PC-9 (cell line): ENCODE measurements around the gene JAK1. TPM values are rescaled to one million over a fixed set of nuclear protein-coding genes. Genes with fewer than 3 reads are reported as not detected.

Source experiments
- BruUV-seq: library from RNA; stranded (reverse); fragments of 400-500 nt; replicated peaks from 2 replicates; lab custom pipeline; 2021; lab: Mats Ljungman, UMichigan
- CTCF ChIA-PET: fragments of 300-600 bp; sonication (Branson Sonifier 250); formaldehyde crosslinking; loops from one replicate; lab custom pipeline; 2022; ENCODE audit warnings: antibody characterized with exemption; lab: Charles Lee
- POLR2A ChIA-PET: fragments of 300-600 bp; sonication (Branson Sonifier 250); formaldehyde crosslinking; loops from one replicate; lab custom pipeline; 2022; ENCODE audit warnings: antibody characterized with exemption; ENCODE audit not compliant: unreplicated experiment; lab: Charles Lee
- DNase-seq, 2 experiments: peaks; one replicate each; pipeline versions ENCODE4 v3.0.0 to v3.0.0-alpha.2; 2015 to 2022; ENCODE audit warnings: mixed read lengths in 1 of 2
- H2AFZ ChIP-seq: fragments of 200-600 bp; sonication (generic); 2 replicates; pipeline ENCODE4 v1.8.1; 2017; ENCODE audit warnings: antibody characterized with exemption
- H3F3A ChIP-seq: fragments of 200-600 bp; sonication (generic); 2 replicates; pipeline ENCODE4 v1.8.1; 2017; ENCODE audit warnings: antibody characterized with exemption, mild to moderate bottlenecking, low read depth; ENCODE audit not compliant: insufficient read depth
- H3K27ac ChIP-seq: fragments of 200-600 bp; sonication (generic); 2 replicates; pipeline ENCODE4 v1.6.1; 2016; ENCODE audit warnings: mixed run types
- H3K27me3 ChIP-seq: fragments of 200-600 bp; sonication (generic); 2 replicates; pipeline ENCODE4 v1.6.1; 2016; ENCODE audit warnings: low read depth, mixed run types; ENCODE audit not compliant: insufficient read depth
- H3K36me3 ChIP-seq: fragments of 200-600 bp; sonication (generic); 2 replicates; pipeline ENCODE4 v1.6.1; 2016; ENCODE audit warnings: low read depth, mixed run types
- H3K4me1 ChIP-seq: fragments of 200-600 bp; sonication (generic); replicated peaks from 2 replicates; pipeline ENCODE4 v1.6.1; 2016; ENCODE audit warnings: mixed run types; ENCODE audit not compliant: insufficient read depth
- H3K4me2 ChIP-seq: fragments of 200-600 bp; sonication (generic); 2 replicates; pipeline ENCODE4 v1.6.1; 2017; ENCODE audit warnings: mixed run types
- H3K4me3 ChIP-seq: fragments of 200-600 bp; sonication (generic); 2 replicates; pipeline ENCODE4 v1.6.1; 2016; ENCODE audit warnings: mixed run types
- H3K79me2 ChIP-seq: fragments of 200-600 bp; sonication (generic); 2 replicates; pipeline ENCODE4 v1.6.1; 2017; ENCODE audit warnings: low read depth, mixed run types
- H3K9me2 ChIP-seq: fragments of 200-600 bp; sonication (generic); 2 replicates; pipeline ENCODE4 v1.8.1; 2017; ENCODE audit warnings: mild to moderate bottlenecking; ENCODE audit not compliant: insufficient read depth
- H3K9me3 ChIP-seq: fragments of 200-600 bp; sonication (generic); 2 replicates; pipeline ENCODE4 v1.8.1; 2016; ENCODE audit warnings: low read depth; ENCODE audit not compliant: insufficient read depth
- H4K20me1 ChIP-seq: fragments of 200-600 bp; sonication (generic); 2 replicates; pipeline ENCODE4 v1.8.1; 2017; ENCODE audit not compliant: insufficient read depth
- EZH2 ChIP-seq: fragments of 200-600 bp; sonication (generic); IDR thresholded peaks from 2 replicates; pipeline ENCODE4 v1.8.0; 2017; ENCODE audit warnings: antibody characterized with exemption, low read depth
- intact Hi-C: fragments of 100-400 bp; cut with micrococcal nuclease; formaldehyde crosslinking; loops from one replicate; pipeline ENCODE4 v1.10.0; 2022; ENCODE audit not compliant: unreplicated experiment
- total RNA-seq: library from RNA; stranded (reverse); gene quantifications from 2 replicates; pipeline ENCODE4 v1.2.3, GENCODE V29; 2021
- TF ChIP-seq, protein P1 (sequence below): fragments of 200-600 bp; sonication (generic); conservative IDR thresholded peaks from 2 replicates; pipeline ENCODE4 v1.6.1; 2017; ENCODE audit warnings: mixed run types, antibody characterized with exemption, mild to moderate bottlenecking, moderate library complexity

Gene JAK1
- total RNA-seq, 1 experiment from 2014 or later = 88.5 TPM

DNA sequence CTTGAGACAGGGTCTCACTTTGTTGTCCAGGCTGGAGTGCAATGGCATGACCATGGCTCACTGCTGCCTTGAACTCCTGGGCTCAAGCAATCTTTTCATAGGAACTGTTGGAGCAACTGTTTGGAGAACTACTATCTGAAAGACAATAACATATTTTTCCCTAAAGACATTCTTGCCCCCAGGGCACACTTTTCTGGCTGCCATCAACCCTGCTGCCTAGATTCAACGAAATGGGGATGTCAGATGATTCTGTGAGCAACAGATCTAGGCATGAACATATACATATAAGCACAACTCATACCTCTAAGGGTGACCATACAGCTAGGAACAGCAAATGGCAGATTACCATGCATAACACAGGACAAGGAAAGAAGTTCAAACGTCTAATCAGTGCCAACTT is 27.4 kb downstream of the JAK1 start:
- DNase-seq = no peak
- Histone ChIP-seq H3K9me2 (no peaks in the 10 kb centered on the region), H3K27ac (no peak overlapping the region), H3K4me2 (no peak overlapping the region), H4K20me1 (no peaks in the 10 kb centered on the region), H3K4me1 (peaks cover 10% of the 10 kb centered on the region), H3K9me3 (no peaks in the 10 kb centered on the region), H3K79me2 (peaks cover 74% of the 10 kb centered on the region), H3K27me3 (no peaks in the 10 kb centered on the region), H3F3A (0 out of 2 replicates have a peak, but pooled peaks cover 2% of the 10 kb centered on the region), H3K36me3 (no peaks in the 10 kb centered on the region), H2AFZ (no peak overlapping the region), H3K4me3 (no peak overlapping the region)
- no TSS peak for BruUV-seq
- CTCF ChIA-PET = no interaction called here
- POLR2A ChIA-PET = no interaction called here
- intact Hi-C loops = no loop called here
- TF ChIP-seq, protein P1, sequence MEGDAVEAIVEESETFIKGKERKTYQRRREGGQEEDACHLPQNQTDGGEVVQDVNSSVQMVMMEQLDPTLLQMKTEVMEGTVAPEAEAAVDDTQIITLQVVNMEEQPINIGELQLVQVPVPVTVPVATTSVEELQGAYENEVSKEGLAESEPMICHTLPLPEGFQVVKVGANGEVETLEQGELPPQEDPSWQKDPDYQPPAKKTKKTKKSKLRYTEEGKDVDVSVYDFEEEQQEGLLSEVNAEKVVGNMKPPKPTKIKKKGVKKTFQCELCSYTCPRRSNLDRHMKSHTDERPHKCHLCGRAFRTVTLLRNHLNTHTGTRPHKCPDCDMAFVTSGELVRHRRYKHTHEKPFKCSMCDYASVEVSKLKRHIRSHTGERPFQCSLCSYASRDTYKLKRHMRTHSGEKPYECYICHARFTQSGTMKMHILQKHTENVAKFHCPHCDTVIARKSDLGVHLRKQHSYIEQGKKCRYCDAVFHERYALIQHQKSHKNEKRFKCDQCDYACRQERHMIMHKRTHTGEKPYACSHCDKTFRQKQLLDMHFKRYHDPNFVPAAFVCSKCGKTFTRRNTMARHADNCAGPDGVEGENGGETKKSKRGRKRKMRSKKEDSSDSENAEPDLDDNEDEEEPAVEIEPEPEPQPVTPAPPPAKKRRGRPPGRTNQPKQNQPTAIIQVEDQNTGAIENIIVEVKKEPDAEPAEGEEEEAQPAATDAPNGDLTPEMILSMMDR = no peak
- TF ChIP-seq EZH2 = no peak

DNA sequence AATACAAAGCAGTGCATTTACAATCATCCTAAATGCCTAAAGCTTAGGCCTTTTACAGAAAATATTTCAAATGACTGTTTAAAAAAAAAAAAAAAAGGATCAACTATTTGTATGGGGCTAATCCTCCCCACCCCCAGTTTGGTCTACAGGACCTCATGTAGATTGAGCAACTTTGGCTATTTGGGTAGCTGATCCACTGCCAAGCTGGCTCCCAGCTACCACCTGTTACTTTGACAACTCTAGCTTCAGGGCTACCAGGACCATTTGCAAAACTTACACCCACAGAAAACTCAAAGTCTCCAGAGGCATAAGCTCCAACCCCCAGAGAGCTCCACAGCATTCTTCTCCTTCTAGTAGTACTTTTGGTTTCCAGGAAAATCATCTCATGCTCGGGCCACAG is 29.4 kb downstream of the JAK1 start:
- Histone ChIP-seq H3K4me3 (no peak overlapping the region), H2AFZ (no peak overlapping the region), H3K4me2 (no peak overlapping the region), H3K27me3 (no peaks in the 10 kb centered on the region), H4K20me1 (no peaks in the 10 kb centered on the region; the same call in 1 of the 2 replicates), H3K4me1 (peaks cover 15% of the 10 kb centered on the region), H3K36me3 (no peaks in the 10 kb centered on the region), H3F3A (0 out of 2 replicates have a peak, but pooled peaks cover 6% of the 10 kb centered on the region), H3K27ac (no peak overlapping the region), H3K9me3 (no peaks in the 10 kb centered on the region), H3K79me2 (peaks cover 72% of the 10 kb centered on the region), H3K9me2 (no peaks in the 10 kb centered on the region)
- DNase-seq = no peak
- CTCF ChIA-PET = no interaction called here
- no TSS peak for BruUV-seq
- no peak for TF ChIP-seq EZH2
- TF ChIP-seq, protein P1 = no peak
- POLR2A ChIA-PET = interaction anchor here (0.7 kb wide), 1 partner anchor 15 kb away, joined by 3 read pairs; no protein-coding TSS in a partner anchor
- intact Hi-C loops = no loop called here

DNA sequence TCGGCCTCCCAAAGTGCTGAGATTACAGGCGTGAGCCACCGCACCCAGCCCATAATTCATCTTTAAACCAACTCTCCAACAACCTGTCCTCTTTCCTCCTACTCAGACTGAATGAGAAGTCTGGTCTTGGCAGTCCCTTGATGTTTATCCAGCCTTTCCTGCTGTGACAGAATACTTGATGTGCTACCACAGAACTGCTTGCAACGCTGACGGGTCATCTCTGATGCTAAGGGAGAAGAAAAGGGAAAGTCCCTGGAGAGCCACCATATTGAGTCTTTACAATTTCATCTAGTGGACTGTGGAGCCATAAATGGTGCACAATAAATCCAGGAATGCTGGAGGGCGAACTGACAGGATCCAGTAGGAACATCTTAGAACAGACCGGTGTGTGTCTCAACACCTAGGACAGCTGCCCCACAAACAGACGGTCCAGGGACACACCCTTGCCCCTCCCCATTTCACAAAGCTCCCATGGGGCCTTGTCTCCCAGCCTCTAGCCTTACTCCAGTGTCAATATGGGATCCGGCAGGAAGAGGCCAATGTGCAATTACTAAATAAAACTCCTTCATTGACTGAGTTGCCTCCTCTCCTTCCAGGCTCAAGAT is 30.7 kb downstream of the JAK1 start:
- ChIA-PET POLR2A (no interaction called here), CTCF (no interaction called here)
- no peaks in the 10 kb centered on the region for H3K27me3 ChIP-seq
- H3K4me1 ChIP-seq = peaks cover 15% of the 10 kb centered on the region
- H3K4me2 ChIP-seq = no peak overlapping the region
- no peak for DNase-seq
- no peak overlapping the region for H2AFZ ChIP-seq
- H3K4me3 ChIP-seq = no peak overlapping the region
- BruUV-seq = no TSS peak
- H3F3A ChIP-seq = 0 out of 2 replicates have a peak, but pooled peaks cover 6% of the 10 kb centered on the region
- no peak for TF ChIP-seq EZH2
- TF ChIP-seq, protein P1 = no peak
- H3K79me2 ChIP-seq = peaks cover 72% of the 10 kb centered on the region
- H4K20me1 ChIP-seq = no peaks in the 10 kb centered on the region; the same call in 1 of the 2 replicates
- intact Hi-C loops = no loop called here
- H3K36me3 ChIP-seq = no peaks in the 10 kb centered on the region
- no peaks in the 10 kb centered on the region for H3K9me2 ChIP-seq
- H3K9me3 ChIP-seq = no peaks in the 10 kb centered on the region
- H3K27ac ChIP-seq = no peak overlapping the region
